Ureter (tissue), 1 donor: Measurements from ENCODE around the gene PPP1R36. TPM values are rescaled to one million over a fixed set of nuclear protein-coding genes. Genes with fewer than 3 reads are reported as not detected.
"Not testable (repeated sequence)": the region's sequence is repeated elsewhere in the genome, so short reads cannot be mapped to it uniquely, and the experiment has no call there.

Source experiments
- DNase-seq: peaks from one replicate; pipeline ENCODE4 v3.0.0-alpha.2; 2020; ENCODE audit warnings: low spot score
- total RNA-seq: library from RNA; stranded (reverse); gene quantifications from one replicate; pipeline ENCODE4 v1.2.4, GENCODE V29; 2023
- donor health status: DM: yes; HTN: yes; CAD: no.

Gene PPP1R36
- total RNA-seq, 1 donor from 2014 or later: 4.6 TPM

- peak; percentile 71 for DNase-seq
These were observed 19.4 kb downstream of the PPP1R36 start for GRCh38 chr14:64569138-64569631.

DNA sequence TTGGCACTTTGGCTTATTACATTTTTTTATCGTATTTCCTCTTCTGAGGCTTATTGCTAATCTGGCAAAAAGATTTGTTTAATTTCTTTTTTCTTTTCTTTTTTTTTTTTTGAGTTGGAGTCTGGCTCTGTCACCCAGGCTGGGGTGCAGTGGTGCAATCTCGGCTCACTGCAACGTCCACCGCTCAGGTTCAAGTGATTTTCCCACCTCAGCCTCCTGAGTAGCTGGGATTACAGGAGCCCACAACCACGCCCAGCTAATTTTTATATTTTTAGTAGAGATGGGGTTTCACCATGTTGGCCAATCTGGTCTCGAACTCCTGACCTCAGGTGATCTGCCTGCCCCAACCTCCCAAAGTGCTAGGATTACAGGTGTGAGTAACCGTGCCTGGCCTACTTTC lies 19.9 kb downstream of the PPP1R36 start:
- DNase-seq: not testable (repeated sequence)

DNA sequence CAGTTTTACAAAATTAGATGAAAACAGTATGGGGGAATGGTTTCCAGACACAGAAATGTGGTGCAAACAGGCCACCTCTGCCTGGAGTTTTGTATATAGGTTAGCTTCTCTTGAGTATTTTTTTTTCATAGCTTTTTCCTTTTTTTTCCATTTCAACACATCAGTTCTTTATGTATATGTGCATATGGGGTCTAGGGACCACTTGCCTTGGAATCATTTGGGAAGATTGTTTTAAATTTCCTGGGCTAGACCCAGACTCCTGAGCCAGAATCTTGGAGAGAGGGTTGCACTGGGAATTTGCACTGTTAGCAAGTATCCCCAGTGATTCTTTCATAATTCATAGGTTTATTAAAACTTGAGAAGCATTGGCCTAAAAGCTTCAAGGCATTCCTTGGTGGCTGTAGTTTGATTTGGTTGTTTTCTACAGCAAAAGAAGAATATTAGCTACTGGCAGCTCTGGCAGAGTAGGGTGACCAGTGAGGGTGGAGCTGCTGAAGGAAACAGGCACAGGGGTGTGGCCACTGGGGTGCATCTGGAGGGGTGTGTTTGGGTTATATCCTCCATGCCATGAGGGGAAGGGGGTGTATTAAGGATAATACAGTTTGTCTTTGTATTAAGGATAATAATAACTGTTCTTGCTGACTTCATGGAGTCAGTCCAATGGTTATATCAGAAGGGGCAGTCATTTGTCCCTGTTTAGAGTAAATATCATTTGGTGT lies 22.8 kb downstream of the PPP1R36 start:
- DNase-seq: no peak

- no peak for DNase-seq
These were observed 23.3 kb downstream of the PPP1R36 start for GRCh38 chr14:64573109-64573508.

GRCh38 chr14:64574371-64575107 lies 24.8 kb downstream of the PPP1R36 start:
- no peak for DNase-seq

GRCh38 chr14:64577211-64577610 lies 27.4 kb downstream of the PPP1R36 start:
- DNase-seq: no peak

- DNase-seq: no peak
These were observed 30.7 kb downstream of the PPP1R36 start for GRCh38 chr14:64580467-64580866.

DNA sequence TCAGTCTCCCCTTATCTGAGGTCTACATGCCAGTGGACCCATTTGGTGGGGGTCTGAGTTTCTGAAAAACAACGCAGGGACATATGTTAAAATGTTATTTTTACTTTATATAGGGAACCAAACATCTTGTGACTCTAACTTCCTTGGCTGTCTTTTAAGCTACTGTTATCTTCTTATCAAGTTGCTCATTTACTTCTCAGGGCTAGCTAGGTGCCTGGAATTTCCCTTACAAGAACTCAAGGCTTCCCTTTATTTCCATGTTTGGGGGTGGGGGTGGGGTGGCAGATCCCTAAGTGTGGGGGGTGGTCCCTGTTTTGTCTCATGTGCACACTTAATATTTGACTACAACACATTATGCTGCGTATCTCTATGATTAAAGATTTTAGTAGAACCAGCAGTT lies 31.6 kb downstream of the PPP1R36 start:
- DNase-seq: no peak

DNA sequence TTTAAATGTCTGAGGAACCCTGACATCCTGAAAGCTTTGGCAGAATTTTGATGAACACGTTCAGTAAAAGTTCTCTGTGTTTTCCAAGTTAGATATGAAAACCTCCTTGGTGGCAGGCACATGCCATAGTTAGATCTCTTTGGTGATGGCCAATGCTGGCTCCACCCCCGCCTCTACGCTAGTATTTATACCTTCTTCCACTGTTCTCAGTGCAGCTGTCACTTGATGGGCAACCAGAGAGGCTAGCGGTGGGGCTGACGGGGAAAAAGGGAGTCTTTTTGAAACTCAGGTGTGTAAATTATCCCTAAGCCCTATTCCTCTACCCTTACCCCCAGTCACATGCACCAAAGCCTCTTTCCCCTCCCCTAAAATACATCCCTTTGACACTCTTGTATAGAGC lies 32.1 kb downstream of the PPP1R36 start:
- no peak for DNase-seq

GRCh38 chr14:64584190-64584589 lies 34.4 kb downstream of the PPP1R36 start:
- no peak for DNase-seq

GRCh38 chr14:64591809-64592208 lies 42.0 kb downstream of the PPP1R36 start:
- DNase-seq: no peak

- DNase-seq: no peak
These were observed 44.7 kb downstream of the PPP1R36 start for GRCh38 chr14:64594438-64594837.

- no peak for DNase-seq
These were observed 48.6 kb downstream of the PPP1R36 start for GRCh38 chr14:64598404-64598803.

- no peak for DNase-seq
These were observed 51.8 kb downstream of the PPP1R36 start for GRCh38 chr14:64601571-64601970.

DNA sequence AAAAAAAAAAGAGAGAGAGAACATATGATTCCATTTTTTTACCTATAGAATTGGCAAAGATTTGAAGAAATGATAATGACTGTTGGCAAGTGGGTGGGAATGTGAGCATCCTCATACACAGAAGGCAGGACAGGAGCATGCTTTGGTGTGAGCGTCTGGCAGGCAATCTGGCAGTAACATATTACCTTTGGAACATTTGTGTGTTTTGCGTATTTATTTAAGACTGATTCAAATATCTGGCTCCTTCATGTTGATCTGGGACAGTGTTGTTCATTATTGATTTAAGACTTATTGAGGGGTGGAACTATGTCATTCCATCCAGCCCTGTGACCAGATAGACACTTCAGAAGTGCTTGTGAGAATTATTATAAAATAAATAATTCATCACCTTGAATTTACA lies 53.1 kb downstream of the PPP1R36 start:
- no peak for DNase-seq

GRCh38 chr14:64604001-64604400 lies 54.2 kb downstream of the PPP1R36 start:
- DNase-seq: no peak

GRCh38 chr14:64604881-64605280 lies 55.1 kb downstream of the PPP1R36 start:
- DNase-seq: peak; percentile 54

- no peak for DNase-seq
These were observed 56.3 kb downstream of the PPP1R36 start for GRCh38 chr14:64605926-64606685.

DNA sequence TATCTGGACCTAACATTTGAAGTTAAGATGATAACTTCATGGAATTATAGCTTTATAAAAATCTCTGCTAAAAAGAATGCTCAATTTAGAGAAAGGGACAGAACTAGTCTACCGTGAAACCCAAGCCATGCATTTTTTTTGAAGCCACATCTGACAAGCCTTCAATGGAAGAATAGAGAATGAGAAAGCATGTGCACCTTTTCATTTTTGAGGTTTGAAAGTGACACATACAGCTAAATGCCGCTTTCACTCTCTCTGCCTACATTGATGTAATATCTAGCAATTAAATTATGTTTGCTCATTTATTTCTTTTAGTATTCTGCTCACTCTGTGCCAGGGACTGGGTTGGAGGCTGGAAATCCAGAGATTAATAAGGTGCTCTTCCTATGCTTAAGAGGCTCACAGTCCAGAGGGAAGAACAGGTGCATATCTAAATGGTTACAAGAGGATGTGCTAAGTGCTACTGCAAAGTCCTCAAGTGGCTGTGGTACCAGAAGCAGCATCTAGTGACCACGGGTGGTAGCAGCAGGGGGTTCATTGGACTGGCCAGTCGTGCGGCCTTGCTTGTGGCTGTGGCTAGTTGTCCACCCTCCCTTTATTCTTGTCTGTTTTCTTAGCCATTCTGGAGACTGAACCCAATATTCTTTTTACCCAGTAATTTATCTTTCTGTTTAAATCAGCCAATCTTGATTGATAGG lies 60.4 kb downstream of the PPP1R36 start:
- DNase-seq: no peak

- peak; percentile 53 for DNase-seq
These were observed 61.7 kb downstream of the PPP1R36 start for GRCh38 chr14:64611358-64612020.

GRCh38 chr14:64612021-64612380 lies 62.2 kb downstream of the PPP1R36 start:
- no peak for DNase-seq
